Esophagus muscularis mucosa (tissue), 4 donors: Measurements from ENCODE around the gene RAB25. TPM values are rescaled to one million over a fixed set of nuclear protein-coding genes. Genes with fewer than 3 reads are reported as not detected.

ENCODE experiments used
- DNase-seq: peaks from one replicate; pipeline ENCODE4 v3.0.0-alpha.2; 2017; ENCODE audit errors: extremely low spot score
- H3K27ac ChIP-seq, 4 donors: fragments of 200-600 bp; sonication (generic); replicated peaks in 1 of 4; 1 replicate in 3 of 4; 2 replicates in 1 of 4; pipeline ENCODE4 v1.5.1; 2016 to 2019; ENCODE audit warnings: mild to moderate bottlenecking in 1 of 4
- H3K27me3 ChIP-seq, 4 donors: fragments of 200-600 bp; sonication (generic); one replicate each; pipeline versions ENCODE4 v1.5.1 to v1.6.0; 2016 to 2019
- H3K36me3 ChIP-seq, 4 donors: fragments of 200-600 bp; sonication (generic); one replicate each; pipeline ENCODE4 v1.5.1; 2016 to 2019
- H3K4me1 ChIP-seq, 4 donors: fragments of 200-600 bp; sonication (generic); one replicate each; pipeline ENCODE4 v1.5.1; 2016 to 2019
- H3K4me3 ChIP-seq, 4 donors: fragments of 200-600 bp; sonication (generic); 1 replicate in 2 of 4; 2 replicates in 2 of 4; pipeline ENCODE4 v1.5.1; 2016 to 2019; ENCODE audit warnings: mild to moderate bottlenecking in 4 of 4, moderate library complexity in 1 of 4
- H3K9me3 ChIP-seq, 4 donors: fragments of 200-600 bp; sonication (generic); 1 replicate in 3 of 4; 2 replicates in 1 of 4; pipeline ENCODE4 v1.5.1; 2016 to 2019
- EP300 ChIP-seq: sonication (generic); formaldehyde crosslinking; IDR thresholded peaks from one replicate; pipeline ENCODE4 v1.6.1; 2017; ENCODE audit warnings: antibody characterized with exemption
- POLR2A ChIP-seq: fragments of 450-650 bp; IDR thresholded peaks from one replicate; pipeline ENCODE4 v1.6.1; 2017; ENCODE audit warnings: antibody characterized with exemption, moderate library complexity, mild to moderate bottlenecking, low read depth
- POLR2AphosphoS5 ChIP-seq, 2 donors: sonication (generic); formaldehyde crosslinking; IDR thresholded peaks; one replicate each; pipeline ENCODE4 v1.6.1; 2017; ENCODE audit warnings: antibody characterized with exemption in 2 of 2
- WGBS: methylation state at CpG from one replicate; pipeline ENCODE4 v1.1.5; 2018; 5-methylcytosine and 5-hydroxymethylcytosine counted together
- intact Hi-C: fragments of 100-400 bp; cut with DNase I; formaldehyde crosslinking; loops from one replicate; pipeline ENCODE4 v1.15.1; 2023
- total RNA-seq, 4 donors: library from RNA; depleted of rRNA; stranded (reverse); fragments of >200 nt; gene quantifications; one replicate each; pipeline versions ENCODE4 v1.1.0 to v1.2.1, GENCODE V29; 2016
- TF ChIP-seq, protein P1 (sequence below), 3 experiments: fragments of 200-600 bp in 2 of 3; fragments of 450-650 bp in 1 of 3; sonication (generic) in 2 of 3; IDR thresholded peaks; one replicate each; pipeline ENCODE4 v1.5.1; 2017 to 2019; ENCODE audit warnings: antibody characterized with exemption in 3 of 3, mild to moderate bottlenecking in 2 of 3, moderate library complexity in 1 of 3

The RAB25 gene
- total RNA-seq, 4 donors from 2014 or later = not detected

DNA sequence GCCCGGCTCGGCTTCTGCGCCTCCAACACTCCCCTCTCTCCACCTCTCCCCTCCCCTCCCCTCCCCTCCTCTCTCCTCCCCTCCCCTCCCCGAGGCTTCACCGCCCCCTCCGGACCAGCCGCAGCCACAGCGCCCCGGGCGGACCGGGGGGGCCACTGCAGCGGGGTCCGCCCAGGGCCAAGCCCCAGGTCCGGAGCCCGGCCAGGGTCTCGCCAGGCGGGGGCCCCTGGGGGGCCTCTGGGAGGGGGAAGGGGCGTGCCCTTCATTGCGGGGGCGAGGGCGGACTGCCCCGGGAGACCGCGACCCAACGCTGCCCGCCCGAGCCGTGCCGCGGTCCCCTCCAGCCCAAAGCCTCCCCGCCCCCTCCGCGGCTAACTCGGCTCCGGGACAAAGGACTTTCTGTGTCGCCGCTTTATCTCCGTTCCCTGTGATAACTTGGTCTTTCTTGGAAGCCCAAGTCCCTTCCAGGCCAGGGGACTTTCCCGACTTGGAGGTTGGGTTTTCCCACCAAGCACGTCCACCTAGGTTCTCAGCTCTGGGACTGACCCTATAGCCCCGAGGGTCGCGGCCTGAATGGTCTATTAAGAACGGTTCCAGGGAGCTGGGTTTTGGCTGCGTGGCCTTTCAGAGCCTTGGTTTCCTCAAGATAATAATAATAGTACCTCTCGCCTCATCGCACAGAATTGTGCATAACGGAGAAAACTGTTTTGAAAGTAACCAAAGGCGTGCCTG is 7.0 kb upstream of the RAB25 start, which contains the start of gene UBQLN4:
UBQLN4 (minus strand) TSS at position 31 of the 732 bp plus-strand sequence. CDS start 97 bp downstream, outside the sequence.
- intact Hi-C loops = no loop called here

DNA sequence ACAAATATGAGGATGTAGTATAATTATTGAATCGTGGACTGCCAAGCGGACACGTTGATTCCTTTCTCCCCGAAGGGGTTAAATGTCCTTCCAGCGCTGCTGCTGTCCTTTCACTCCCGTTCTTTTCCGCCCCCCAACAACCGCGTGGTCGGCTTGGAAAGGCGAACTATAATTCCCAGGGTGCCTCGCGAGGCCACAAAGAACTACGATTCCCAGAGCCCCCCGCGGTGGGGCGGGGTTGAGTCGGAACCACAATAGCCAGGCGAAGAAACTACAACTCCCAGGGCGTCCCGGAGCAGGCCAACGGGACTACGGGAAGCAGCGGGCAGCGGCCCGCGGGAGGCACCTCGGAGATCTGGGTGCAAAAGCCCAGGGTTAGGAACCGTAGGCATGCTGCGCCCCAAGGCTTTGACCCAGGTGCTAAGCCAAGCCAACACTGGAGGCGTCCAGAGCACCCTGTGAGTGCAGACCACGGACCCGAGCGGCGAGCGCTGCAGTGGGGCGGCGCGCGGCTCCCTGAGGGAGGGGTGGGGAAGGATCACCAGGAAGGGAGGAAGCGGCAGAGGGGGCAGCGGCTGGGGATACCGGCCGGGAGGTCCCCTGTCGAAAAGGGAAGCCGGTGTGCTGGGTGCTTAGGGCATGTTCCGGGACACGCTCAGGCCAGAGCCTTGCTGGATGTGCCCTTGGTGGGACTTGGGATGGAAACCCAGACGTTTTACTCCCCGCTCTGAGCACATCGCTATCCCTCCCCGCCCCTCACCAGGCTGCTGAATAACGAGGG is 6.3 kb upstream of the RAB25 start, which contains the start of gene LAMTOR2:
LAMTOR2 (plus strand) TSS at position 283 of the 781 bp plus-strand sequence; CDS start at position 391, 108 bp downstream.
- whole genome bisulfite sequencing = 0% methylated on average over 7 of the region's 53 CpGs
- no peaks in the 10 kb centered on the region for H3K9me3 ChIP-seq
- peaks cover 21 to 32% (median 31%) of the 10 kb centered on the region in 4 donors for H3K4me1 ChIP-seq
- H3K4me3 ChIP-seq = peak within 1 kb of the TSS; percentile 70 to 100 (median 93)
- DNase-seq = peak; percentile 99
- no peak for TF ChIP-seq EP300
- peak; percentile 87 to 96 for TF ChIP-seq POLR2AphosphoS5 (IDR thresholded peaks at IDR 0.05)
- TF ChIP-seq, protein P1, sequence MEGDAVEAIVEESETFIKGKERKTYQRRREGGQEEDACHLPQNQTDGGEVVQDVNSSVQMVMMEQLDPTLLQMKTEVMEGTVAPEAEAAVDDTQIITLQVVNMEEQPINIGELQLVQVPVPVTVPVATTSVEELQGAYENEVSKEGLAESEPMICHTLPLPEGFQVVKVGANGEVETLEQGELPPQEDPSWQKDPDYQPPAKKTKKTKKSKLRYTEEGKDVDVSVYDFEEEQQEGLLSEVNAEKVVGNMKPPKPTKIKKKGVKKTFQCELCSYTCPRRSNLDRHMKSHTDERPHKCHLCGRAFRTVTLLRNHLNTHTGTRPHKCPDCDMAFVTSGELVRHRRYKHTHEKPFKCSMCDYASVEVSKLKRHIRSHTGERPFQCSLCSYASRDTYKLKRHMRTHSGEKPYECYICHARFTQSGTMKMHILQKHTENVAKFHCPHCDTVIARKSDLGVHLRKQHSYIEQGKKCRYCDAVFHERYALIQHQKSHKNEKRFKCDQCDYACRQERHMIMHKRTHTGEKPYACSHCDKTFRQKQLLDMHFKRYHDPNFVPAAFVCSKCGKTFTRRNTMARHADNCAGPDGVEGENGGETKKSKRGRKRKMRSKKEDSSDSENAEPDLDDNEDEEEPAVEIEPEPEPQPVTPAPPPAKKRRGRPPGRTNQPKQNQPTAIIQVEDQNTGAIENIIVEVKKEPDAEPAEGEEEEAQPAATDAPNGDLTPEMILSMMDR (IDR thresholded peaks at IDR 0.05) = peak in 1 of 3 experiments; percentile 43
- peaks cover 6 to 45% (median 27%) of the 10 kb centered on the region in 4 donors for H3K36me3 ChIP-seq
- H3K27ac ChIP-seq = peak within 1 kb of the TSS; percentile 91 to 96 (median 94)
- no peaks in the 10 kb centered on the region for H3K27me3 ChIP-seq
- intact Hi-C loops = no loop called here

More for the DNA sequence above, 7.0 kb upstream of the RAB25 start, which contains the start of gene UBQLN4:
- Histone ChIP-seq H3K4me1 (peaks cover 21 to 32% (median 31%) of the 10 kb centered on the region in 4 donors), H3K36me3 (peaks cover 6 to 50% (median 34%) of the 10 kb centered on the region in 4 donors), H3K27me3 (no peaks in the 10 kb centered on the region), H3K9me3 (no peaks in the 10 kb centered on the region), H3K27ac (peak within 1 kb of the TSS; percentile 91 to 96 (median 94)), H3K4me3 (peak within 1 kb of the TSS; percentile 70 to 100 (median 93))
- 0% methylated on average over 25 of the region's 49 CpGs for WGBS
- TF ChIP-seq, protein P1 (IDR thresholded peaks at IDR 0.05) = peak; percentile 33 to 72 (median 47)
- peak; percentile 9 to 57 for TF ChIP-seq POLR2AphosphoS5 (IDR thresholded peaks at IDR 0.05)
- no peak for TF ChIP-seq POLR2A
- TF ChIP-seq EP300 = no peak
- peak; percentile 95 for DNase-seq

DNA sequence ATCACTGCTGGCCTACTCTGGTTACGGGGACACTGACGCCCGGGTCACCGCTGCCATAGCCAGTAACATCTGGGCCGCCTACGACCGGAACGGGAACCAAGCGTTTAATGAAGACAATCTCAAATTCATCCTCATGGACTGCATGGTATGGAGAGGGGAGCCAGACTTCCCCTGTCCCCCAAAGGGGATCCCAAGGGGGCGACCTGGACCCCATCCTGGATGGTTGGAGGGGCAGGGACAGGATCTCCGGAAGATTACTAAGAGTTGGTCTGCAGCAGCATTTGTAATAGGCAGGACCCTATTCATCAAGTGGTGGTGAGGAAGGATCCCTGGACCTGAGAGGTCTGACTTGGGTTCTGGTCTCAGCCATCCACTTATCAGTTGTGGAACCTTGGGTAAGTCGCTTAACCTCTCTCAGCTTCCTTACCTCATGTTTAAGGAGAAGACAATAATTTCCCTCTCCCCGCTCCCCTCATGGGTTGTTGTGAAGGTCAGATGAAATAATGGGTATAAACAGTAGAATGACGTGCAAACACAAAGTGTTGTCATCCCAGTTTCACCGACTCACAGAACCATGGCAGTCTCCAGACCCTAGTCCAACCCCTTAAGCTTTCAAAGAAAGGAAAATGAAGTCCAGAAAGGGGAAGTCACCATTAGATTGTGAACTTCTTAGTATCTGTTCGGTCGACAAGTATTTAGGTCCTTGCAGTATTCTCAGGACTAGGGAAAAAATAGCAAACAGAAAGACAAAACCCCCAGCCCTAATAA is 5.5 kb upstream of the RAB25 start:
- peaks cover 21 to 32% (median 31%) of the 10 kb centered on the region in 4 donors for H3K4me1 ChIP-seq
- TF ChIP-seq POLR2A (no peak), EP300 (no peak), POLR2AphosphoS5 (IDR thresholded peaks at IDR 0.05) (no peak)
- TF ChIP-seq, protein P1 (IDR thresholded peaks at IDR 0.05) = no peak
- H3K9me3 ChIP-seq = no peaks in the 10 kb centered on the region
- H3K4me3 ChIP-seq = peak overlapping the region; percentile 70 to 100 (median 93)
- 44% methylated on average over 7 of the region's 17 CpGs for WGBS
- DNase-seq = no peak
- intact Hi-C loops = no loop called here
- H3K36me3 ChIP-seq = peaks cover 6 to 37% (median 19%) of the 10 kb centered on the region in 4 donors
- peak overlapping the region; percentile 91 to 96 (median 94) for H3K27ac ChIP-seq
- H3K27me3 ChIP-seq = no peaks in the 10 kb centered on the region

- Histone ChIP-seq H3K4me1 (peaks cover 21 to 32% (median 30%) of the 10 kb centered on the region in 4 donors), H3K9me3 (no peaks in the 10 kb centered on the region), H3K27ac (no peak overlapping the region), H3K36me3 (peaks cover 6 to 28% (median 11%) of the 10 kb centered on the region in 4 donors), H3K27me3 (no peaks in the 10 kb centered on the region), H3K4me3 (no peak overlapping the region)
- 100% methylated on average over 1 of the region's 1 CpG for WGBS
- TF ChIP-seq POLR2AphosphoS5 (IDR thresholded peaks at IDR 0.05) (no peak), POLR2A (no peak), EP300 (no peak)
- TF ChIP-seq, protein P1 (IDR thresholded peaks at IDR 0.05) = no peak
- no peak for DNase-seq
- intact Hi-C loops = no loop called here
These were observed 4.6 kb upstream of the RAB25 start for GRCh38 chr1:156056326-156056849.
